Vagina (tissue), 2 donors: ENCODE results near the gene GDPD4. TPM values are rescaled to one million over a fixed set of nuclear protein-coding genes. Genes with fewer than 3 reads are reported as not detected.

Experiments
- DNase-seq, 2 donors: peaks; one replicate each; pipeline ENCODE4 v3.0.0-alpha.2; 2017; ENCODE audit errors: extremely low spot score in 2 of 2
- H3K27ac ChIP-seq: fragments of 200-600 bp; sonication (generic); one replicate; pipeline ENCODE4 v1.5.1; 2019
- H3K27me3 ChIP-seq: fragments of 200-600 bp; sonication (generic); one replicate; pipeline ENCODE4 v1.5.1; 2019
- H3K36me3 ChIP-seq, 2 donors: fragments of 200-600 bp; sonication (generic); one replicate each; pipeline ENCODE4 v1.5.1; 2017 to 2019
- H3K4me1 ChIP-seq: fragments of 200-600 bp; sonication (generic); one replicate; pipeline ENCODE4 v1.5.1; 2019
- H3K4me3 ChIP-seq, 2 donors: fragments of 200-600 bp; sonication (generic); 1 replicate in 1 of 2; 2 replicates in 1 of 2; pipeline ENCODE4 v1.5.1; 2016 to 2019
- H3K9me3 ChIP-seq: fragments of 200-600 bp; sonication (generic); one replicate; pipeline ENCODE4 v1.5.1; 2019
- POLR2A ChIP-seq, 2 donors: fragments of 450-650 bp; IDR thresholded peaks; one replicate each; pipeline ENCODE4 v1.6.1; 2017; ENCODE audit warnings: antibody characterized with exemption in 2 of 2, mild to moderate bottlenecking in 2 of 2, moderate library complexity in 2 of 2
- POLR2AphosphoS5 ChIP-seq, 2 donors: sonication (generic); formaldehyde crosslinking; IDR thresholded peaks; one replicate each; pipeline ENCODE4 v1.9.0; 2017; ENCODE audit warnings: antibody characterized with exemption in 2 of 2, mild to moderate bottlenecking in 2 of 2, low read depth in 1 of 2; ENCODE audit not compliant: insufficient read depth in 1 of 2
- intact Hi-C: fragments of 100-400 bp; cut with DNase I; formaldehyde crosslinking; loops from one replicate; pipeline ENCODE4 v1.15.1; 2023
- total RNA-seq: library from RNA; depleted of rRNA; stranded (reverse); fragments of >200 nt; gene quantifications from one replicate; pipeline ENCODE4 v1.2.3, GENCODE V29; 2016
- TF ChIP-seq, protein P1 (sequence below), 3 experiments: fragments of 450-650 bp in 2 of 3; fragments of 200-600 bp in 1 of 3; sonication (generic) in 1 of 3; IDR thresholded peaks; one replicate each; pipeline ENCODE4 v1.5.1; 2017 to 2019; ENCODE audit warnings: antibody characterized with exemption in 3 of 3, mild to moderate bottlenecking in 2 of 3, moderate library complexity in 2 of 3

Gene GDPD4
- total RNA-seq, 1 donor from 2014 or later = not detected

DNA sequence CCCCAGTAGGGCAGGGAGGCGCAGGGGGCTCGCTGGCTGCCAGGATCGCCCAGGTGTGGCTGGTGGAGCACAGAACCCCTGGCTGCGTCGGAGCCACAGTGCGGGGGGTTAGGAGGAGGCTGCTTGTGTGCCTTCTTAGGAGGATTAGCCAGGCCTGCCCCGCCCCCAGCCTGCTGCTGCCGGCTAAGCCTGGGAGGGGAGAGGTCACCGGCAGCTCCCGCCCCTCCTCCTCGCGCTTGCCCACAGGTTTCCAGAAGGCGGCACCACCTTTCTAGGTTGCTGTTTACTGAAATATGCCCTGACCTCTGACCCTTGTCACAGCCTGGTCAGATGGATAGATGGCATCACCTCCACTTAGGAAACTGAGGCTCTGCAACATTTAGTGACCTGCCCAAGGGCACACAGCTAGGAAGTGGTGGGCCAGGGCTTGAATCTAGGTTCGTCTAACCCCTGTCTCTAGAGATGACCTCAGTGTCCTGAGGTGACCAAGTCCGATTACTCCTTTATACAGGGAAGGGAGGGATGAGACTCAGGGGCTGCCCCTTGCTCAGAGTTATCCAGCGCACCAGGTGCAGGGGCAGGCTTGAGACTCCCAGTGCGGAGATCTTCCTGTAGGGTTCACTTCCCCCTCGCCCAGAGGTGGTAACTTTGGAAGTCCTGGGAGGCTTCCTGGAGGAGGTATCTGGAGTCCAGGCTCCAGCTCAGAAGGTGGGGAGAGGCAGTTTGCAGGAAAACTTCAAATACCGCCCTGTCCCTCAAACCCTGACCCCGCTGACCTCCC is 129.4 kb downstream of the GDPD4 start:
- no peaks in the 10 kb centered on the region for H3K4me1 ChIP-seq
- H3K9me3 ChIP-seq = no peaks in the 10 kb centered on the region
- H3K36me3 ChIP-seq = no peaks in the 10 kb centered on the region
- TF ChIP-seq POLR2AphosphoS5 (IDR thresholded peaks at IDR 0.05; ENCODE audit: insufficient read depth in 1 of 2, low read depth in 1 of 2) (no peak), POLR2A (IDR thresholded peaks at IDR 0.05) (no peak)
- TF ChIP-seq, protein P1, sequence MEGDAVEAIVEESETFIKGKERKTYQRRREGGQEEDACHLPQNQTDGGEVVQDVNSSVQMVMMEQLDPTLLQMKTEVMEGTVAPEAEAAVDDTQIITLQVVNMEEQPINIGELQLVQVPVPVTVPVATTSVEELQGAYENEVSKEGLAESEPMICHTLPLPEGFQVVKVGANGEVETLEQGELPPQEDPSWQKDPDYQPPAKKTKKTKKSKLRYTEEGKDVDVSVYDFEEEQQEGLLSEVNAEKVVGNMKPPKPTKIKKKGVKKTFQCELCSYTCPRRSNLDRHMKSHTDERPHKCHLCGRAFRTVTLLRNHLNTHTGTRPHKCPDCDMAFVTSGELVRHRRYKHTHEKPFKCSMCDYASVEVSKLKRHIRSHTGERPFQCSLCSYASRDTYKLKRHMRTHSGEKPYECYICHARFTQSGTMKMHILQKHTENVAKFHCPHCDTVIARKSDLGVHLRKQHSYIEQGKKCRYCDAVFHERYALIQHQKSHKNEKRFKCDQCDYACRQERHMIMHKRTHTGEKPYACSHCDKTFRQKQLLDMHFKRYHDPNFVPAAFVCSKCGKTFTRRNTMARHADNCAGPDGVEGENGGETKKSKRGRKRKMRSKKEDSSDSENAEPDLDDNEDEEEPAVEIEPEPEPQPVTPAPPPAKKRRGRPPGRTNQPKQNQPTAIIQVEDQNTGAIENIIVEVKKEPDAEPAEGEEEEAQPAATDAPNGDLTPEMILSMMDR (IDR thresholded peaks at IDR 0.05) = no peak
- intact Hi-C loops = no loop called here
- no peak for DNase-seq
- H3K4me3 ChIP-seq = no peak overlapping the region
- H3K27me3 ChIP-seq = no peaks in the 10 kb centered on the region
- H3K27ac ChIP-seq = no peak overlapping the region

DNA sequence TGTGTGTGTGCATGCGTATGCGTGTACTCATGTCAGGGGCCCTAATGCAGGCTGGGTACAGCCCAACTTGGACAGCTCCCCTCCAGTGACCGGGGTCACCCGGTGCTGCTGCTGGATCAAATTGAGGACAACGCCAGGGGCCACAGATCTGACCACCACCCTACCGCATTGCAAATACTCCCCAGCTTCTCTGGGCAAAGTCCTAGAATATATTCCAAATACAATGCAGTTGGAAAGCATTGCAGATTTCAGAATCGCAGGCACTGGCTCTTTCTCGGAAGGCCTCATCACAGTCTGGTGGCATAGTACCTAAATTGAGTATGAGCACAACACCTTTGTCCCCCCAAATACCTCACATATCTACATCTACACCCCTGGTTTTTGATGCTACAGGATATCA is 130.2 kb downstream of the GDPD4 start:
- Histone ChIP-seq H3K27me3 (no peaks in the 10 kb centered on the region), H3K27ac (no peak overlapping the region), H3K9me3 (no peaks in the 10 kb centered on the region), H3K4me1 (no peaks in the 10 kb centered on the region), H3K4me3 (no peak overlapping the region), H3K36me3 (no peaks in the 10 kb centered on the region)
- intact Hi-C loops = no loop called here
- no peak for DNase-seq
- TF ChIP-seq POLR2AphosphoS5 (IDR thresholded peaks at IDR 0.05; ENCODE audit: insufficient read depth in 1 of 2, low read depth in 1 of 2) (no peak), POLR2A (IDR thresholded peaks at IDR 0.05) (no peak)
- TF ChIP-seq, protein P1 (IDR thresholded peaks at IDR 0.05) = no peak

DNA sequence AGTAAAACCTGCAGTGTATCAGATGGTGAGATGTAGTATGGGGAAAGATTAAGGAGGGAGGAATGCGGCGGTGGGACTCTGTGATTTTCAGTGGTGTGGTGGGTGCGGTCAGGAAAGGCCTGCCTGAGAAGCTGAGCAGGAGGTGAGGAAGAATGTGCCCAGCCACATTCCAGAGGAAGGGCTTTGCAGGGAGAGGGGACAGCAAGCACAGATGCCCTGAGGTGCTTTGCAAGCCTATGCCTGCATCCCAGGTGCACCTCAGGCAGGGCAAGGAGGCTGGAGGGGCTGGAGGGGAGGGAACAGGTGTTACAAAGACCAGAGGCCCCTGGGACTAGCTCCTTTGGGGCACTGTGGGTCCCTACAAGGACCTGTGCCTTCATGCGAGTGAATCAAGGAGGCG is 131.4 kb downstream of the GDPD4 start:
- TF ChIP-seq, protein P1 (IDR thresholded peaks at IDR 0.05) = no peak
- TF ChIP-seq POLR2AphosphoS5 (IDR thresholded peaks at IDR 0.05; ENCODE audit: insufficient read depth in 1 of 2, low read depth in 1 of 2) (no peak), POLR2A (IDR thresholded peaks at IDR 0.05) (no peak)
- no peaks in the 10 kb centered on the region for H3K36me3 ChIP-seq
- H3K9me3 ChIP-seq = no peaks in the 10 kb centered on the region
- no peak overlapping the region for H3K4me3 ChIP-seq
- no peak overlapping the region for H3K27ac ChIP-seq
- no peaks in the 10 kb centered on the region for H3K4me1 ChIP-seq
- intact Hi-C loops = no loop called here
- DNase-seq = no peak
- no peaks in the 10 kb centered on the region for H3K27me3 ChIP-seq

DNA sequence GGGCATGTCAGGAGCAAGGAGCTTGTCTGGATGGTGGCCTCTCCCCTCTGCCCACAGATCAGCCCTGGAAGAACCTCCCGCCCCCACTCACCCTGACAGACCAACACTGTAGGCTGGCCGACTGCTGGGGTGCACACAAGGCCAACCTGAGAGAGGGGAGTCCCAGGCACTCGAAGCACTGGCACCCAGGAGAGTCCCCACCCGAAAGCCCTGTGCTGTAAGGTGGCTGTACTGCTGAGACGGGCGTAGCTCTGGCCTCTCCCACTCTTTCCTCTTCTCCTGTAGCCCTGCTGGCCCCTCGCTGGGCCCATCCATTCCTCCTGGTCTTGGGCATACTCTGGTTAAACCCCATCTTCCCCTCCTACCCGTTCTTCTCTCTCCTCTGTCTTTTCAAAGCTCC is 133.7 kb downstream of the GDPD4 start:
- no peak overlapping the region for H3K4me3 ChIP-seq
- H3K36me3 ChIP-seq = no peaks in the 10 kb centered on the region
- no peaks in the 10 kb centered on the region for H3K27me3 ChIP-seq
- TF ChIP-seq, protein P1 (IDR thresholded peaks at IDR 0.05) = no peak
- TF ChIP-seq POLR2A (IDR thresholded peaks at IDR 0.05) = no peak
- no peak for TF ChIP-seq POLR2AphosphoS5 (IDR thresholded peaks at IDR 0.05; ENCODE audit: insufficient read depth in 1 of 2, low read depth in 1 of 2)
- no peaks in the 10 kb centered on the region for H3K4me1 ChIP-seq
- no peaks in the 10 kb centered on the region for H3K9me3 ChIP-seq
- intact Hi-C loops = no loop called here
- DNase-seq = no peak
- H3K27ac ChIP-seq = no peak overlapping the region

DNA sequence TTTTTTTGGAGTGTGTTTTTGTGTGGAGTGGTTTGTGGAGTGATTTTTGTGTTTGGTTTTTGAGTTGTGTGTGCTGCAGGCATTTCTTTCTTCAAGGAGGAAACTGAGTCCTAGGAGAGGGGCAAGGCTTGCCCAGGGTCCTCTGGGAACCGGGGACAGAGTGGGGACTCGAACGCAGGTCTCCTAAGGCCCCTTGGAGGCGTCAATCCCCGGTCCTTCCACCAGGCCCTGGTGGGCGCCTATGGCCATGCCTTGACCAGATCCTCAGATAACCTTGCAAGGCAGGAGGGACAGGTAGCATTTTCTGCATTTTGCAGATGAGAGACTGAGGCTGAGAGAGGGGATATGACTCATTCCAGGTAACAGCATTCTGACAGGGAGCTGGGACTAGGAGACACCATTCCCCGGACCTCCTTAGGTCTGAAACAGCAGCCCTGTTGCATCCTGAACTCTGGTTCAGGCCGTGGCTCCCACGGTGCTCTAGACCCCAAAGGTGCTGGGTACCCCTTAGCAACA is 134.3 kb downstream of the GDPD4 start:
- no peak overlapping the region for H3K4me3 ChIP-seq
- no peak overlapping the region for H3K27ac ChIP-seq
- H3K9me3 ChIP-seq = no peaks in the 10 kb centered on the region
- no peaks in the 10 kb centered on the region for H3K4me1 ChIP-seq
- H3K27me3 ChIP-seq = no peaks in the 10 kb centered on the region
- TF ChIP-seq POLR2A (IDR thresholded peaks at IDR 0.05) = no peak
- TF ChIP-seq POLR2AphosphoS5 (IDR thresholded peaks at IDR 0.05; ENCODE audit: insufficient read depth in 1 of 2, low read depth in 1 of 2) = no peak
- TF ChIP-seq, protein P1 (IDR thresholded peaks at IDR 0.05) = no peak
- no peak for DNase-seq
- no peaks in the 10 kb centered on the region for H3K36me3 ChIP-seq
- intact Hi-C loops = no loop called here
